HEK293 (cell line): ENCODE measurements around the gene SHISAL1.

Source experiments
- CTCF ChIA-PET: fragments of 350-600 bp; formaldehyde crosslinking; extraction: SDS; loops from one replicate; lab custom pipeline; 2021; ENCODE audit warnings: antibody characterized with exemption; lab: Yijun Ruan, JAX
- POLR2A ChIA-PET: fragments of 300-600 bp; formaldehyde crosslinking; extraction: SDS; loops from one replicate; lab custom pipeline; 2020; ENCODE audit warnings: antibody characterized with exemption, inconsistent platforms; lab: Yijun Ruan, JAX
- H3K27ac ChIP-seq: fragments of 200-500 bp; sonication (Bioruptor generic); 2 replicates; pipeline ENCODE4 v1.5.1; 2014; ENCODE audit warnings: low read depth, low read length, control low read depth, inconsistent platforms; ENCODE audit errors: extremely low read depth
- H3K36me3 ChIP-seq, 2 experiments: fragments of 200-500 bp in 1 of 2; sonication (Bioruptor generic) in 1 of 2; 1 replicate in 1 of 2; 2 replicates in 1 of 2; pipeline ENCODE4 v1.5.1; 2014 to 2017; ENCODE audit warnings: inconsistent platforms in 2 of 2, low read length in 2 of 2; ENCODE audit not compliant: control insufficient read depth in 2 of 2, insufficient read depth in 1 of 2
- H3K4me1 ChIP-seq: fragments of 200-500 bp; sonication (Bioruptor generic); 2 replicates; pipeline ENCODE4 v1.5.1; 2014; ENCODE audit warnings: mild to moderate bottlenecking, low read length, inconsistent platforms; ENCODE audit not compliant: control insufficient read depth, insufficient read depth
- H3K4me3 ChIP-seq: 2 replicates; pipeline ENCODE4 v1.5.1; 2011; ENCODE audit warnings: low read depth, mild to moderate bottlenecking, control low read depth, low read length, moderate library complexity
- H3K9me3 ChIP-seq: fragments of 200-500 bp; sonication (Bioruptor generic); 2 replicates; pipeline ENCODE4 v1.5.1; 2014; ENCODE audit warnings: low read depth, low read length, inconsistent platforms; ENCODE audit not compliant: control insufficient read depth, insufficient read depth
- KLF16 ChIP-seq: fragments of 450-650 bp; formaldehyde crosslinking; IDR thresholded peaks from 2 replicates; pipeline ENCODE4 v1.5.1; 2017; ENCODE audit warnings: missing biosample characterization, missing genetic modification characterization
- MZF1 ChIP-seq: fragments of 450-650 bp; formaldehyde crosslinking; IDR thresholded peaks from 2 replicates; pipeline ENCODE4 v1.5.1; 2017; ENCODE audit warnings: missing biosample characterization, missing genetic modification characterization, borderline replicate concordance
- SP3 ChIP-seq: fragments of 450-650 bp; formaldehyde crosslinking; IDR thresholded peaks from 2 replicates; pipeline ENCODE4 v1.5.1; 2016; ENCODE audit warnings: missing biosample characterization, missing genetic modification characterization
- WT1 ChIP-seq: fragments of 450-650 bp; formaldehyde crosslinking; IDR thresholded peaks from 2 replicates; pipeline ENCODE4 v1.5.1; 2016; ENCODE audit warnings: missing biosample characterization, missing genetic modification characterization
- ZBTB21 ChIP-seq: fragments of 450-650 bp; formaldehyde crosslinking; IDR thresholded peaks from 2 replicates; pipeline ENCODE4 v1.5.1; 2017; ENCODE audit warnings: missing biosample characterization, missing genetic modification characterization
- ZBTB48 ChIP-seq: fragments of 450-650 bp; formaldehyde crosslinking; IDR thresholded peaks from 2 replicates; pipeline ENCODE4 v1.5.1; 2016; ENCODE audit warnings: missing biosample characterization, missing genetic modification characterization
- ZFP37 ChIP-seq: fragments of 450-650 bp; formaldehyde crosslinking; IDR thresholded peaks from 2 replicates; pipeline ENCODE4 v1.5.1; 2016; ENCODE audit warnings: missing biosample characterization, missing genetic modification characterization
- ZNF114 ChIP-seq: fragments of 450-650 bp; formaldehyde crosslinking; IDR thresholded peaks from 2 replicates; pipeline ENCODE4 v1.5.0; 2017; ENCODE audit warnings: missing biosample characterization, missing genetic modification characterization
- ZNF121 ChIP-seq: fragments of 450-650 bp; formaldehyde crosslinking; IDR thresholded peaks from 2 replicates; pipeline ENCODE4 v1.5.1; 2016; ENCODE audit warnings: missing biosample characterization, missing genetic modification characterization
- ZNF157 ChIP-seq: fragments of 450-650 bp; formaldehyde crosslinking; IDR thresholded peaks from 2 replicates; pipeline ENCODE4 v1.5.1; 2016; ENCODE audit warnings: missing biosample characterization, missing genetic modification characterization
- ZNF239 ChIP-seq: fragments of 450-650 bp; formaldehyde crosslinking; IDR thresholded peaks from 2 replicates; pipeline ENCODE4 v1.5.1; 2016; ENCODE audit warnings: missing biosample characterization, missing genetic modification characterization
- ZNF350 ChIP-seq: fragments of 450-650 bp; formaldehyde crosslinking; IDR thresholded peaks from 2 replicates; pipeline ENCODE4 v1.5.0; 2017; ENCODE audit warnings: missing biosample characterization, mild to moderate bottlenecking, missing genetic modification characterization
- ZNF37A ChIP-seq: fragments of 450-650 bp; IDR thresholded peaks from 2 replicates; pipeline ENCODE4 v1.5.1; 2018; ENCODE audit warnings: missing biosample characterization, missing genetic modification characterization
- ZNF423 ChIP-seq: fragments of 450-650 bp; formaldehyde crosslinking; IDR thresholded peaks from 2 replicates; pipeline ENCODE4 v1.5.1; 2016; ENCODE audit warnings: missing biosample characterization, missing genetic modification characterization
- ZNF473 ChIP-seq: fragments of 450-650 bp; formaldehyde crosslinking; IDR thresholded peaks from 2 replicates; pipeline ENCODE4 v1.5.1; 2017; ENCODE audit warnings: missing biosample characterization, missing genetic modification characterization
- ZNF561 ChIP-seq: fragments of 450-650 bp; IDR thresholded peaks from 2 replicates; pipeline ENCODE4 v1.5.1; 2018; ENCODE audit warnings: missing biosample characterization, missing genetic modification characterization, borderline replicate concordance
- ZNF585B ChIP-seq: fragments of 450-650 bp; formaldehyde crosslinking; IDR thresholded peaks from 2 replicates; pipeline ENCODE4 v1.5.1; 2016; ENCODE audit warnings: missing biosample characterization, missing genetic modification characterization
- ZNF677 ChIP-seq: fragments of 450-650 bp; IDR thresholded peaks from 2 replicates; pipeline ENCODE4 v1.5.0; 2018; ENCODE audit warnings: missing biosample characterization, mild to moderate bottlenecking, missing genetic modification characterization, moderate library complexity
- ZSCAN16 ChIP-seq: fragments of 450-650 bp; formaldehyde crosslinking; IDR thresholded peaks from 2 replicates; pipeline ENCODE4 v1.5.1; 2016; ENCODE audit warnings: missing biosample characterization, missing genetic modification characterization
- TF ChIP-seq, protein P1 (sequence below): fragments of 450-650 bp; formaldehyde crosslinking; IDR thresholded peaks from 2 replicates; pipeline ENCODE4 v1.5.1; 2016; ENCODE audit warnings: missing biosample characterization, missing genetic modification characterization
- TF ChIP-seq, protein P2 (sequence below): fragments of 450-650 bp; formaldehyde crosslinking; IDR thresholded peaks from 2 replicates; pipeline ENCODE4 v1.5.0; 2017; ENCODE audit warnings: missing biosample characterization, missing genetic modification characterization, borderline replicate concordance
- TF ChIP-seq, protein P3 (sequence below): fragments of 450-650 bp; formaldehyde crosslinking; IDR thresholded peaks from 2 replicates; pipeline ENCODE4 v1.5.1; 2016; ENCODE audit warnings: missing biosample characterization, missing genetic modification characterization
- TF ChIP-seq, protein P4 (sequence below): fragments of 450-650 bp; formaldehyde crosslinking; IDR thresholded peaks from 2 replicates; pipeline ENCODE4 v1.5.1; 2017; ENCODE audit warnings: missing biosample characterization, missing genetic modification characterization

The SHISAL1 gene

DNA sequence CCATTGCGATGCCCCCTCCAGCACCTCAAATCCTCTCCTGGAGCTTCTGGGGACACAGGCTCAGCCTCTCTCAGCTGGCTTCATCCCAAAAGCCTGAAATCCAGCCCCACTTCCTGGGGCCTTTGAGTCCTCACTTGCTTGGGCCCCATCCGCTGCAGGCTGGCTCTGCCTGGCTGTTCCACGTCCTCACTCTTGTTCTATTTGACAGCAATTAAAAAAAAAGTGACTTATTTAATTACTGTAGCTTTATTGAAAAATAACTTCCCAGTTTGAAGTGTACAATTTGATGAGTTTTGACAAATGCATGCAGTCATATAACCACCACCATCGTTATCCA lies 104.8 kb downstream of the SHISAL1 start (continued):
- TF ChIP-seq ZSCAN16 (tag by site-specific recombination) (no peak), ZBTB48 (tag by site-specific recombination) (no peak), ZNF423 (tag by site-specific recombination) (no peak), SP3 (tag by site-specific recombination) (no peak)

DNA sequence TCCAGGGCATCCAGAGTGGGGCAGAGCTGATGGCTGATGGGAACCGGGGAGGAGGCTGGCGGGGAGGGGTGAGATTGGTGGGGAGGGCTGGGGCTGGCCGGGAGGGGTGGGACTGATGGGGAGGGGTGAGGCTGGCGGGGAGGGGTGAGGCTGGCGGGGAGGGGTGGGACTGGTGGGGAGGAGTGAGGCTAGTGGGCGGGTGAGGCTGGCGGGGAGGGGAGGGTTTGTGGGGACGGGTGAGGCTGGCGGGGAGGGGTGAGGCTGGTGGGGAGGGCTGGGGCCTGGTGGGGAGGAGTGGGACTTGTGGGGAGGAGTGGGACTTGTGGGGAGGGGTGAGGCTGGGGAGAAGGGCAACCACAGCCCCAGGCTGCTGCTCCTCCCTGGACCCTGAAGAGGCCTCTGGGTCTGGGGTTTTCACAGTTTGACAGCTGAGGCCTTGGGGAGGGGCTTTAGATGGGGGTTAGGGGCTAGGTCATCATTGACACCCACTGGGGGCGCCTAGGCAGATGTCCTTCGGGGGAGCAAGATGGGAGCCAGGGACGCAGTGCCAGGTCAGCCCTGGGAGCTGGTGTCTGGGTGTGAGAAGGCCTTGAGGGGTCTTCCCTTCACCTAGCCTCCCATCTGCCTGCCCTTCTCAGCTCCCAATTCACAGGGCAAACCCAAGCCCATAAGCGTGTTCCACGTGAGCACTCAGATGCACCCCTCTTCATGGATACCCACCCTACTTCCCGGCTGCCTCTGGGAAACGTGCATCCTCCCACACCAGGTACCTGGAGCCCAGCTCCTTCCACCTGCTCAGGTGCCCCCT lies 105.4 kb downstream of the SHISAL1 start:
- H3K27ac ChIP-seq = no peak overlapping the region
- no peak overlapping the region for H3K4me3 ChIP-seq
- H3K4me1 ChIP-seq = 0 out of 2 replicates have a peak, but pooled peaks cover 1% of the 10 kb centered on the region
- TF ChIP-seq ZNF350 (tag by site-specific recombination) = no peak
- TF ChIP-seq, protein P1, sequence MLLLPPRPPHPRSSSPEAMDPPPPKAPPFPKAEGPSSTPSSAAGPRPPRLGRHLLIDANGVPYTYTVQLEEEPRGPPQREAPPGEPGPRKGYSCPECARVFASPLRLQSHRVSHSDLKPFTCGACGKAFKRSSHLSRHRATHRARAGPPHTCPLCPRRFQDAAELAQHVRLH (tag by site-specific recombination) = no peak
- TF ChIP-seq ZNF157 (tag by site-specific recombination) = no peak
- TF ChIP-seq ZNF473 = no peak
- TF ChIP-seq, protein P2, sequence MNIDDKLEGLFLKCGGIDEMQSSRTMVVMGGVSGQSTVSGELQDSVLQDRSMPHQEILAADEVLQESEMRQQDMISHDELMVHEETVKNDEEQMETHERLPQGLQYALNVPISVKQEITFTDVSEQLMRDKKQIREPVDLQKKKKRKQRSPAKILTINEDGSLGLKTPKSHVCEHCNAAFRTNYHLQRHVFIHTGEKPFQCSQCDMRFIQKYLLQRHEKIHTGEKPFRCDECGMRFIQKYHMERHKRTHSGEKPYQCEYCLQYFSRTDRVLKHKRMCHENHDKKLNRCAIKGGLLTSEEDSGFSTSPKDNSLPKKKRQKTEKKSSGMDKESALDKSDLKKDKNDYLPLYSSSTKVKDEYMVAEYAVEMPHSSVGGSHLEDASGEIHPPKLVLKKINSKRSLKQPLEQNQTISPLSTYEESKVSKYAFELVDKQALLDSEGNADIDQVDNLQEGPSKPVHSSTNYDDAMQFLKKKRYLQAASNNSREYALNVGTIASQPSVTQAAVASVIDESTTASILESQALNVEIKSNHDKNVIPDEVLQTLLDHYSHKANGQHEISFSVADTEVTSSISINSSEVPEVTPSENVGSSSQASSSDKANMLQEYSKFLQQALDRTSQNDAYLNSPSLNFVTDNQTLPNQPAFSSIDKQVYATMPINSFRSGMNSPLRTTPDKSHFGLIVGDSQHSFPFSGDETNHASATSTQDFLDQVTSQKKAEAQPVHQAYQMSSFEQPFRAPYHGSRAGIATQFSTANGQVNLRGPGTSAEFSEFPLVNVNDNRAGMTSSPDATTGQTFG (tag by site-specific recombination) = no peak
- TF ChIP-seq ZNF121 (tag by site-specific recombination) = no peak
- TF ChIP-seq ZNF37A (tag by site-specific recombination) = no peak
- no peak for TF ChIP-seq ZFP37 (tag by site-specific recombination)
- TF ChIP-seq ZBTB21 = no peak
- TF ChIP-seq, protein P3, sequence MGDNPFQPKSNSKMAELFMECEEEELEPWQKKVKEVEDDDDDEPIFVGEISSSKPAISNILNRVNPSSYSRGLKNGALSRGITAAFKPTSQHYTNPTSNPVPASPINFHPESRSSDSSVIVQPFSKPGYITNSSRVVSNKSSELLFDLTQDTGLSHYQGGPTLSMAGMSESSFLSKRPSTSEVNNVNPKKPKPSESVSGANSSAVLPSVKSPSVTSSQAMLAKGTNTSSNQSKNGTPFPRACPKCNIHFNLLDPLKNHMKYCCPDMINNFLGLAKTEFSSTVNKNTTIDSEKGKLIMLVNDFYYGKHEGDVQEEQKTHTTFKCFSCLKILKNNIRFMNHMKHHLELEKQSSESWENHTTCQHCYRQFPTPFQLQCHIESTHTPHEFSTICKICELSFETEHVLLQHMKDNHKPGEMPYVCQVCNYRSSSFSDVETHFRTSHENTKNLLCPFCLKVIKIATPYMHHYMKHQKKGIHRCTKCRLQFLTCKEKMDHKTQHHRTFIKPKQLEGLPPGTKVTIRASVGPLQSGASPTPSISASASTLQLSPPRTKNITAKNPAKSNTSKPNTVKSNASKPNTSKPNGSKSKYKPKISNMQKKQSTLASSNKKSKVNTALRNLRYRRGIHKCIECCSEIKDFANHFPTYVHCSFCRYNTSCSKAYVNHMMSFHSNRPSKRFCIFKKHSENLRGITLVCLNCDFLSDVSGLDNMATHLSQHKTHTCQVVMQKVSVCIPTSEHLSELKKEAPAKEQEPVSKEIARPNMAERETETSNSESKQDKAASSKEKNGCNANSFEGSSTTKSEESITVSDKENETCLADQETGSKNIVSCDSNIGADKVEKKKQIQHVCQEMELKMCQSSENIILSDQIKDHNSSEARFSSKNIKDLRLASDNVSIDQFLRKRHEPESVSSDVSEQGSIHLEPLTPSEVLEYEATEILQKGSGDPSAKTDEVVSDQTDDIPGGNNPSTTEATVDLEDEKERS (tag by site-specific recombination) = no peak
- no peak for TF ChIP-seq ZNF239 (tag by site-specific recombination)
- TF ChIP-seq KLF16 = no peak
- TF ChIP-seq WT1 (tag by site-specific recombination) = no peak
- TF ChIP-seq ZNF585B (tag by site-specific recombination) = no peak
- no peak for TF ChIP-seq MZF1 (tag by site-specific recombination)
- TF ChIP-seq ZNF114 (tag by site-specific recombination) = no peak
- no peak for TF ChIP-seq ZNF677 (tag by site-specific recombination)
- TF ChIP-seq, protein P4, sequence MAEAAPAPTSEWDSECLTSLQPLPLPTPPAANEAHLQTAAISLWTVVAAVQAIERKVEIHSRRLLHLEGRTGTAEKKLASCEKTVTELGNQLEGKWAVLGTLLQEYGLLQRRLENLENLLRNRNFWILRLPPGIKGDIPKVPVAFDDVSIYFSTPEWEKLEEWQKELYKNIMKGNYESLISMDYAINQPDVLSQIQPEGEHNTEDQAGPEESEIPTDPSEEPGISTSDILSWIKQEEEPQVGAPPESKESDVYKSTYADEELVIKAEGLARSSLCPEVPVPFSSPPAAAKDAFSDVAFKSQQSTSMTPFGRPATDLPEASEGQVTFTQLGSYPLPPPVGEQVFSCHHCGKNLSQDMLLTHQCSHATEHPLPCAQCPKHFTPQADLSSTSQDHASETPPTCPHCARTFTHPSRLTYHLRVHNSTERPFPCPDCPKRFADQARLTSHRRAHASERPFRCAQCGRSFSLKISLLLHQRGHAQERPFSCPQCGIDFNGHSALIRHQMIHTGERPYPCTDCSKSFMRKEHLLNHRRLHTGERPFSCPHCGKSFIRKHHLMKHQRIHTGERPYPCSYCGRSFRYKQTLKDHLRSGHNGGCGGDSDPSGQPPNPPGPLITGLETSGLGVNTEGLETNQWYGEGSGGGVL (tag by site-specific recombination) = no peak
- TF ChIP-seq ZNF561 (tag by site-specific recombination) = no peak
- TF ChIP-seq, all 188 proteins: peak for 0
- no peaks in the 10 kb centered on the region for H3K36me3 ChIP-seq
- ChIA-PET POLR2A (no interaction called here), CTCF (interaction anchor here (0.6 kb wide), 1 partner anchor 473 kb away, joined by 3 read pairs; no protein-coding TSS in a partner anchor)
- no peaks in the 10 kb centered on the region for H3K9me3 ChIP-seq
